GM19351 (cell line): ENCODE measurements around the gene TMOD3.
"Not testable (repeated sequence)": the region's sequence is repeated elsewhere in the genome, so short reads cannot be mapped to it uniquely, and the experiment has no call there.

ENCODE experiments used
- ATAC-seq: cut with Tn5 transposase; IDR thresholded peaks from one replicate; pipeline ENCODE4 v1.9.1; 2021; ENCODE audit warnings: mild to moderate bottlenecking, moderate library complexity; ENCODE audit not compliant: unreplicated experiment

TMOD3 gene

GRCh38 chr15:51829376-51830275, at the start of gene TMOD3:
Gene TMOD3, plus strand, starts transcription at chr15:51829653. Its CDS starts 33,232 bp downstream, at chr15:51862885.
- ATAC-seq: peak; percentile 86

- no peak for ATAC-seq
These were observed 48.8 kb upstream of the TMOD3 start for GRCh38 chr15:51780636-51781035.

- no peak for ATAC-seq
These were observed 47.9 kb upstream of the TMOD3 start for GRCh38 chr15:51781506-51781905.

- no peak for ATAC-seq
These were observed 47.0 kb upstream of the TMOD3 start for GRCh38 chr15:51782357-51782896.

GRCh38 chr15:51783967-51784366, 45.5 kb upstream of the TMOD3 start:
- no peak for ATAC-seq

GRCh38 chr15:51787130-51787529, 42.3 kb upstream of the TMOD3 start:
- ATAC-seq: not testable (repeated sequence)

GRCh38 chr15:51792474-51792873, 37.0 kb upstream of the TMOD3 start:
- ATAC-seq: not testable (repeated sequence)

- ATAC-seq: no peak
These were observed 35.7 kb upstream of the TMOD3 start for GRCh38 chr15:51793521-51794305.

GRCh38 chr15:51796847-51797401, 32.5 kb upstream of the TMOD3 start:
- ATAC-seq: no peak

- no peak for ATAC-seq
These were observed 31.2 kb upstream of the TMOD3 start for GRCh38 chr15:51798281-51798680.

GRCh38 chr15:51799282-51800252, 29.9 kb upstream of the TMOD3 start:
- ATAC-seq: no peak

- ATAC-seq: no peak
These were observed 28.0 kb upstream of the TMOD3 start for GRCh38 chr15:51801391-51801835.

GRCh38 chr15:51802593-51802992, 26.9 kb upstream of the TMOD3 start:
- ATAC-seq: no peak

- ATAC-seq: no peak
These were observed 25.5 kb upstream of the TMOD3 start for GRCh38 chr15:51803965-51804364.

- no peak for ATAC-seq
These were observed 23.3 kb upstream of the TMOD3 start for GRCh38 chr15:51806123-51806522.

GRCh38 chr15:51809457-51809856, 20.0 kb upstream of the TMOD3 start:
- no peak for ATAC-seq

GRCh38 chr15:51812598-51812997, 16.9 kb upstream of the TMOD3 start:
- ATAC-seq: no peak

GRCh38 chr15:51814606-51815005, 14.8 kb upstream of the TMOD3 start:
- ATAC-seq: no peak

GRCh38 chr15:51816611-51817010, 12.8 kb upstream of the TMOD3 start:
- ATAC-seq: no peak

- ATAC-seq: no peak
These were observed 11.3 kb upstream of the TMOD3 start for GRCh38 chr15:51818150-51818549.
